Middle frontal gyrus (tissue), 1 donor: Measurements from ENCODE around the gene NFIA.

Experiments
- DNase-seq: peaks from one replicate; pipeline ENCODE4 v3.0.0-alpha.2; 2015; ENCODE audit warnings: low spot score; ENCODE audit errors: extremely low spot score

Gene NFIA

DNA sequence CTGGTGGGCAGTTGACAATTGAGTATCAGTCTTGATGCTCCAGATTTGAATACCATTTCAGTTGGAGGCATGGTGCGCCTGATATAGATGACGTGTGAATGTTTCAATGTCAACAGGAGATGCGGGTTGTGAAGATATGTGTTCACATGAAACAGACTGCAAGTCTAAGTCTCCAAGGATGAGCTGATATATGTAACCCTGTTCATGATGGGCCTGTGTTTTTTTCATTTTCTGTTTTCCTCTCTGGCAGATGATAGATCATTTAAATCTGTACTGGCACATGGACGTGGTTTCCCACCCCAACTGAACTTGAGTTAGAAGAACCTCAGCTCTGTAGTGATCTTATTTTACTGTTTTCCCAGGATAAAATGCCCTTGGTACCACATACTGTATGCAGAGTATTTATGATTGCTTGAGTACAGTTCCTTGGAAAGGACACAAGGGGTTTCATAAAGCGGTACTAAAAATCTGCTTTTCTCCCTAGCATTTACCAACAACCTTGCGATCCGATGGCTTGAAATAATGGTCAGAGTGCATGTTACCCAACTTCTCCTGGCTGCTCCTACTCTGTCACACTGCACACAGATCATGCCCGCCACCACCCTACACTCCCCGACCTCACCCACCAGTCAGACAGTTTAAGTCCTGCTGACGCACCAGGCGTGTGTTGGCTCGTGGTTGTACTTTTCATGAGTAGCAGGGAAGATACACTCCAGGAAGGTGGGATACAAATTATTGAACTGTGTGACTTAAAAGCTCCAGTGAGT lies 131.1 kb downstream of the NFIA start:
- DNase-seq: no peak

GRCh38 chr1:61215119-61215518 lies 132.8 kb downstream of the NFIA start:
- no peak for DNase-seq

- no peak for DNase-seq
Observed at GRCh38 chr1:61215676-61216289, 133.4 kb downstream of the NFIA start.

DNA sequence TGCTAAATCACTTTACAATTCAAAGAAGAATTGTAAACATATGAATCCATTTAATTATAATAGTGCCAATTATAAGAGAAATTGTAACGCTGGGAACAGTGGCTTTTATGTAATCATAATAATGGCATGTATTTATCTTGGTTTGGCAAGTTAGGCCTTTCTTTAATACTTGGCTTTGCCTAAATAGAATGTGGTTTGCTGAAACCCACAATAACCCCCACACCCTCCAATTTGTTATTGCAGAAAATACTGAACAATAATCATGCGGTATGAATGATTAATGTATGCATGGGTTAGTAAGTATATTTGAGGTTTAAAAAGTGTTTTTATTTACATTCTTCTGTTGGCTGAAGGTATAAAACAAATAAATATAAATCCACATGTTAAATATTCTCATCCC lies 138.2 kb downstream of the NFIA start:
- no peak for DNase-seq

DNA sequence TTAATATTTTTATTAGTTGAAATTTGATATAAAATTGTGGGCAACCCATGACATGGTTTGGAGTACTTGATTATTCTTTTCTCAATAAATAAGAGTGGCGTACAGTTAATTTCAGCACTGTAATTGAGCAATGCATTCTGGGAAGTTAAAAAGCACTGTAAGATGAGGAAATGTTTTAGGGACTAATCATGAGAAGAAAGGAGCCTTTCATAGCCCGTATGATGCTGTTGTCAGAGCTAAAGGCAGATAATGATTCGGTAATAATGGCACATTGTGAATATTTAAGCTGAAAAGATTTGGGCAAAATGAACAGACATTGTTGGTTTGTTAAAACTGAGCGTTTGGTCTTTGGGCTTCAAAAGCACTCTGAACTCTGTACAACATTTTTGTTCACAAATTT lies 139.3 kb downstream of the NFIA start:
- DNase-seq: no peak

DNA sequence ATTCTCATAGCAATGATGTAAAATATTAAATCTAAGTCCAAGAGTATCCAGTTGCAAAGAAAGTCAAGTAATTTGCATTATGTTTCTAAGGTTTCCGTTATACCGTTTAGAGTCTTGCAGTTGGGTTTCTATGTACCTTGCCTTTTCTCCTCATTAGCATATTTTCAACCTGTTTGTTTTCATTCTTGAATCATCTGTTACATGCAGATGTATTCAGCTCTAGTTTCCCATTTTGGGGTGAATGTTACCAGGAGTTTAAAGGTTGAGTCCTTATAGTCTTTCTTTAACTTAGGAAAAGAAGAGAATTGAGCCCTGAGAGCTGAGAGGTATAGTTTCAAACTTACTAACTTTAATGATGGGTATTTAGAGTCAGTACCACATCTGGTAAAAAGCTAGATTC lies 139.9 kb downstream of the NFIA start:
- no peak for DNase-seq

GRCh38 chr1:61223140-61223539 lies 140.8 kb downstream of the NFIA start:
- no peak for DNase-seq

DNA sequence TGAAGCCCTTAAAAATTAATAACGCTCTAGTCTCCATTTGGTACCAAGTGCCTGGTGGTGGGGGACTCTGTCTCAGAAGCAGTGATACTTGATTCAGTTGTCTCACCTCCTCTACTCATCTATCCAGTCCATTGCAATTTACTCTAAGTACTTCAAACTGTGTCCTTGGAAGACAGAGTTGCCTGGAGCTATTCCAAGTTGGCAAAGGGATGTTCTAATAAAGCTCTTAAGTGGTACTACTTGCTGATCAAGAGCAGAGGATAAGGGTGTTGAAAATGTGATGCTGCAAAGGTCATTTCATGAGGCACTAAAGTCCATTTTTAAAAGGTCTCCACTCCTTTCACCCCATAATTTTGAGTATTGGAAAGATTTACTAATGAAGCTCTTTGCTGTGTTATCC lies 142.2 kb downstream of the NFIA start:
- DNase-seq: no peak

- no peak for DNase-seq
Observed at GRCh38 chr1:61225478-61225877, 143.1 kb downstream of the NFIA start.

DNA sequence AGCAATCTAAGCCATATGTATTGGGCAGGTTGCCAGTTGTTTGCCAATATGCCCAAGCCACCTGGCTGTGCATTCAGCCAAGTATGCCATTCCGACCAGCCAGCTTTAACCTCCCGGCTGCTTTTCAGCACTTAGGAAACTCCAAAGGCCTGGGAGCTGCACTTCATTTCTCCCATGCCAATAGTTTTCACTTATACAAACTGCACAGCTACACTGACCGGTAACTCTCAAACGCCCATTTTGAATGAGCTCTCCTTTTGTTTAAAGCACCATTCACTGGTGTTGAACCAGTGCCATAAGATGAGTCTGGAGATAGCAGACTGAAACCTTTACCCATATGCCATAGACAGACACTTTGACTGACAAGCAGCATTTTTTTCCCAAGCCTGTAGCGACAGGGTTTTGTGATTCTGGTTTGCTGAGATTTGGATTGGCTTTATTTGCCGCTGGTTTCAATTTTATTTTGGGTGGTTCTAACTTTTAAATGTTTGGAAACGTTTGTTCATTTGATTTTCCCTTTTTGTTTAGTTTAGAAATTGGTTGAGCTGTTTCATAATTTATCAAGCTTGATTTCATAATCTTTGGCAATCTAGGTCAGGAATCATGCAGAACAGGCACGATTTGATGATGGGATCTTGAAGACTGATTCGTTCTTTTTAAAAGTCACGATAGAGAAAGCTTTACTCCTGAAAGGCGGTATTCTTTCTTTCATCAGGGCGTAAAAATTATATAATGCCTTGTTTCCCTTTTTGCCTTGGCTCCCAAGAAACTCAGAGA lies 144.6 kb downstream of the NFIA start:
- DNase-seq: no peak

- DNase-seq: no peak
Observed at GRCh38 chr1:61227857-61228550, 145.6 kb downstream of the NFIA start.

GRCh38 chr1:61230523-61230922 lies 148.2 kb downstream of the NFIA start:
- no peak for DNase-seq

DNA sequence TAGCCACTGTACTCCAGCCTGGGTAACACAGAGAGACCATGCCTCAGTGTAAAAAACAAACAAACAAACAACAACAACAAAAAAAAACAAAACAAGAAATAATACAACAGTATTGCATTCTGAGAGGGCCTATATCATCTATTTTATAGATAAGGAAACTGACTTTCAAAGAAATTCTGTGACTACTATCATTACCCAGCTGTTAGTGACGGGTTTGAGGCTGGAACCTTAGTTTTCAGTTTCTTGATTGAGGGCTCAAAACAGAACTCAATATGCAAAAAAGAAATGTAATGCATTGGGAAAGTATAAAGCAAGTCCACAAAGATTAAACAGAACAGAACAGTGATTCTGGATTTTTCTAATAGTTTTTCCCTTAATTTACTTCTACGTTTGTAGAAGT lies 149.4 kb downstream of the NFIA start:
- DNase-seq: no peak

GRCh38 chr1:61233121-61233660 lies 150.8 kb downstream of the NFIA start:
- no peak for DNase-seq

- no peak for DNase-seq
Observed at GRCh38 chr1:61234587-61234919, 152.2 kb downstream of the NFIA start.

- DNase-seq: no peak
Observed at GRCh38 chr1:61237147-61237546, 154.8 kb downstream of the NFIA start.

DNA sequence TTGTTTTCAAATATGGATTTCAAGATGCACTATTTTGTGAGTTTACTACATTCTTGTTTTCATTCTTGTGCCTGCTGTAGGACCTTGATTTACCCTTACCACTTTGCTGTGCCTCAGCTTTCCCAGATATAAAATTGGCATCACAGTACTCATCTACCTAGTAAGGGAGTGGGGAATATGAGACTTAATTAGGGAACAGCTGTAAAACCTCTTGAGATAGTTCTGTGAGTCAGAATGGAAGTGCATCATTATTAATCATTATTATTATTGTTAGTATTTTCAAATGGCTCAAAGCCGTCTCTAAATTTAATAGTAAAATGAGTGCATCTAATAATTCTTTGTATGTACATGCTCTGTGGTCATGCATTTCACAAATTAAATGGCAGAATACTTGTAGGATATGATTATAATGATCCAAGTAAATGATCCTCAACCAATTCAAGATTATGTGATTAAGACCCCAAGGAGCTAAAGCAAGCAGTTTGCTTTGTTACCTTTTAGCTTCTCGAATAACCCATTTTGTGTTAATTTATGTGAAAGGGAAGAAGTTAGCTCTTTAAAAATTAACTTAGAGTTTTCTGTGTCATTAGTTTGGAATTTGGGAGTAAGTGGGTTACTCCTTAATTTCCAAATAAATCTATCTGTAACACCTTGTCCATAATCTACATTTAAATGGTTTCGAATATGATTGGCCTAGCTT lies 155.4 kb downstream of the NFIA start:
- no peak for DNase-seq

DNA sequence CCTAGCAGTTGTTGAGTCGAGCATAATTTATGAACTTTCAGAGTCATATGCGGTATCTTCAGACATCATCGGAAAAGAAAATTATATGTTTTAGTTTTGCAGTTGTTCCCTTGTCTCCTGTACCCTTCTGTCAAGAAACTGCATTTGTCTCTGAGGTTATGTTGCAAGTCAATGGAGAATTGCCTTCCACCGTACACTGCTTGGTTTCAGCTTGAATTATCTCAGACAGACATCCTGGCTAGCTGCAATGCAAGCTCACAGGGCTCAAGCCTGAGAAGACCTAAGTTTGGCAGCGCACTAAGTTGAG lies 156.0 kb downstream of the NFIA start:
- no peak for DNase-seq

GRCh38 chr1:61240878-61241277 lies 158.5 kb downstream of the NFIA start:
- DNase-seq: no peak

GRCh38 chr1:61241411-61241838 lies 159.1 kb downstream of the NFIA start:
- no peak for DNase-seq

DNA sequence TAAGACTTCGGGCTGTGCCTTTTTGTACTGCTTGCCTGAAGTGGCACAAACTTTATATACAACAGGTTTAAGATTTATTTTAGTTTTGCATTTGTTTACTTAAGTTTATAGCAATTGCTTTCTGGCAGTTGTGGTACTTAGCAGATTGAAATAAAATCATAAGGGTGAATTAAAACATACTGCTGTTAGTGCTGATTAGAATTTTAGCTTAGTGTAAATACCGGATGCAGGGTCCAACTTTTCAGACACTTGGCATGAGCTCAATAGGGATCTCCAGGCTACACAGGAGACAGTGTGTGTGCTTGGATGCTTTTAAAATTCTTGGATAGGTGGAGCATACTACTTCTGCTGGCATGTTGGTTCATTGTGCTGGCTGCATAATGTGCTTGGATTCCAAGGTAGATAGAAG lies 159.6 kb downstream of the NFIA start:
- DNase-seq: no peak
